LHCN-M2 (cell line): ENCODE measurements around the gene TSKU. TPM values are rescaled to one million over a fixed set of nuclear protein-coding genes. Genes with fewer than 3 reads are reported as not detected.

Experiments used
- DNase-seq: peaks from one replicate; pipeline ENCODE4 v3.0.0-alpha.2; 2012; ENCODE audit warnings: low read depth
- total RNA-seq: library from RNA; depleted of rRNA; stranded (reverse); fragments of >200 nt; gene quantifications from 2 replicates; pipeline ENCODE4 v1.2.3, GENCODE V29; 2014

TSKU gene
- total RNA-seq, 1 experiment from 2014 or later, result 22.6 TPM

DNA sequence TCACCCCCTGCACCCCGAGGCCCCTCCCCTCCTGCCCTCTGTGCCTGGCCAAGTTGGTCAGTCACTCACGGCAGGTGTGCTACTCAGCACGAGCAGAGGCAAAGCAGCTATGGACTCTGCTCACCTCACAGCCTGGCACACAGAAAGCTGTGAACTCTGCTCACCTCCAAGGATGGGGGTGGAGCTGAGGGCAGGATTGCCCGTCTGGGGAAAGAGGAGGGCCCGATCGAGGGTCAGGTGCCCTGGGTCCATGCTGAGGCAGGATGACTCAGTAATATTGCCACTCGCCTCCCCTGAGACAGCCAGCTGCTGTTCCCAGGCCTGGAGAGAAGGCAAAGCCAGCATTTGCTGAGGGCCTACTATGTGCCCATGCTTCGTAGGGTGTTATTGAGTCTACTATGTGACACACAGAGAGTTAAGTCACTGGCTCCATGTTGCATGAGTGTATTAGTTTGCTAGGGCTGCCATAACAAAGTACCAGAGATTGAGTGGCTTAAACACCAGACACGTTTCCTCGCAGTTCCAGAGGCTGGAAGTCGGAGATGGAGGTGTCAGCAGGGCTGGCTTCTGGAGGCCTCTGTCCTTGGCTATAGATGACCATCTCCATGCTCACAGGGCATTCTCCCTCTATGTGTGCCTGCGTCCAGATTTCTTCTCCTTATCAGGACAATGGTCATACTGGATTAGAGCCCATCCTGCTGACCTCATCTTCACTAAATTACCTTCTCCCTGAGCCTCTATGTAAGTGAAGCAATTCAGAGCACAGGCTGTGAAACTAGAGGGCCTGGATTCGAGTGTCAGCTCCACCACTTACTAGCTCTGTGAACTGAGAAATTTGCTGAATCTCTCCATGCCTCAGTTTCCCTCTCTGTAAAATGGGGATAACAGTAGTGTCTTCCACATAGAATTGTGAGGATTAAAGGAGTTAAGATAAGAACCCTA lies 13.2 kb upstream of the TSKU start:
- DNase-seq, result no peak

DNA sequence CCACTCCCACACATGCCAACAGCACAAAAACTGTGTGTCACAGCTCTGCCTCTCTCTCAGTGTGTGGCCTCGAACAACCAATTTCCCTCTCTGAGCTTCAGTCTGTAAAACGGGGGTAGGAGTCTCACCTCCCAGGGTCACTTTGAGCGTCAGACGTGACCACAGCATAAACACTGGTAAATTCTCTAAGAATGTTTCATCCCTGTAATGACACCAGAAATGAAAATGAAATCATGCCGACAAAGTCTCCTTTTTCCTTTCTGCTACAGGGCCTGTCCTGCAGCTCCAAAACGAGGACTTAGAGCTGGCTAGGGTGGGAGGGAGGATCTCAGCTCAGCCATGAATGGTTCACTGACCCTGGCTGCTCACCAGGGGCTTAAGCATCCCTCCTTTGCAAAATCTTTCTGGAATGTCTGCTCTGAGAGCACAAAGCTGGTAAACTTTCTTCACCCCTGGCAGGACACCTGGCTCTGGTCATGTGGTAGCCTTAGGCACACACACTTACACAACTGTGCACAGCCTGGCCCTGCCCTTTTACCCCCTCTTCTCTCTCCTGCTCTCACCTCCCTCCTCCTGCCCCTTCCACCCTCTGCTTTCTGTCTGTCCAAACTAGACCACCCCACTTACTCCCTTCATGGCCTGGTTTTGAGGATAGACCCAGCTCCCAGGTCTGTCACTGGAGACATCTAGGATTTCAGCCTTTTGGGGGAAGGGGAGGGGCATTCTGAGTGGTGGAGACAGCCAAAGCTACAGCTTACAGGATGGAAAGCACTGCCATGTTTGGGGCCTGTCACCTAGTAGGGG lies 12.3 kb upstream of the TSKU start:
- peak; percentile 75 for DNase-seq

DNA sequence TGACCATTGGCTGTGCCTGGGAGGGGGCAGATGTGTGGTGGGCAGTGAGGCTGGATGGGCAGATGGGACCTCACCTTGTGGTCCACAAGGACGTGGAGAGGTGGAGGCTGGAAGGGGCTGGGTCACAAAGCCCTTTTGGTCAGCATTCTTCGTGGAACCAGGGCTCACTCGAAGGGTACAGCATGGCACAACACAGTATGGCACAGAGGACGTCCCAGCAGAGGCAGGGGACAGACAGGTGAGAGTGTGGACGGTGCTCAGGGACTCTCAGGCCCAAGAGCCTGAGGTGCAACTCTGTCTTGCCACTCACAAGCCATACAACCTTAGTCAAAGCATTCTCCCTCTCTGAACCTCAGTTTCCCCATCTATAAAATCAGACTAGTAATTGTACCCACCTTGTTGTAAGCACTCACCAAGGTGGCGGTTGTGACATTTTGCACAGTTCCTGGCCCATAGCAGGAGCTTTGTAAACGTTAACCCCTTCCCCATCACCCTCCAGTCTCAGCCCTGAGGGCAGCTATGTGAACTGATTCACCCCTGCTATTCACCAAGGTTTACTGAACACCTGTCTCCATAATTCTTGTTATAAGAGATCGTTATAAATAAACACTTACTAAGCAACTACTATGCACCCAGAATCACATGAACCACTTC lies 11.6 kb upstream of the TSKU start:
- DNase-seq, result no peak

DNA sequence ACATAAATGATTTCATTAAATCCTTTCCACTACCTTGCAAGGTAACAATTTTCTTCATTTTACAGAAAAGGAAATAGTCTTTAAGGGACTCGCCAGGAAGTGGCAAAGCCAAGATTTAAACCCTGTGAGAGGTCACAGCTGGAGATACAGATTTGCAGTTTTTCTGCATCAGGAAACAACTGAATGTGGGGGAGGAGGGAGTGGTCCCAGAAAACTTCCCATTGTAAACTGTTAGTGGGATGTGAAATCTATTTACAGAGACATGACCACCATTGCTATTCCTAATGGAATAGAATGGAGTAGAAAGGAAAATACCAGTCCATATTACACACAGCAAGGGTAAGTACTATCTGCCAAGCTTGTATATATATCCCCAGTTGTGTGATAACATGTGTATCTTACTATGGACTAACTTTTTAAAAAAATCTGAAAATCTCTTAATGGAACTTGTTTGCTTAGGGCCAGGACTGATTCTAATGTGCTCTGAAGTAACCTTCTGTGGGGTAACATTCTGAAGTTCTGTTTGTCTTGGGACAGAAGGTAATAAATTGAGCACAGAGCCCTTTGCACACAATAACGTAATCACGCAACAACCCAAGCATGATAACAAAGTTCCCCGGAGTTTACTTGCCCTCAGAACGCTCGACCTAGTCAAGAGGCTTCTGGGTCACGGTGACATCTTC lies 10.9 kb upstream of the TSKU start:
- DNase-seq, result no peak

DNA sequence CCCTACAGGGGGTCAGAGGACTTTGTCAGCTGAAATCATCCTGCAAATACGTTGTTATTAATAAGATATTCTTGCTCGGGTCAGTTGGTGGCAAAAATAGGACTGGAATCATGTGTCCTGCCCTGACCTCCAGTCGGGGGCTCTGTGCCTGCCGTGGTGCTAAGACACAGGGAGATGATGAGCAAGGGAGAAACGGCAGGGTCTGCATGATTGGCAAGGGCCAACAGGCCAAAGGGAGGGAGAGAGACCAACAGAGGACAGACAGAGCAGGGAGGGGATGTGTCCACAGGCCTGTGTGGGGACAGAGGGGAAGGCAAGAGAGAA lies 10.4 kb upstream of the TSKU start:
- no peak for DNase-seq

DNA sequence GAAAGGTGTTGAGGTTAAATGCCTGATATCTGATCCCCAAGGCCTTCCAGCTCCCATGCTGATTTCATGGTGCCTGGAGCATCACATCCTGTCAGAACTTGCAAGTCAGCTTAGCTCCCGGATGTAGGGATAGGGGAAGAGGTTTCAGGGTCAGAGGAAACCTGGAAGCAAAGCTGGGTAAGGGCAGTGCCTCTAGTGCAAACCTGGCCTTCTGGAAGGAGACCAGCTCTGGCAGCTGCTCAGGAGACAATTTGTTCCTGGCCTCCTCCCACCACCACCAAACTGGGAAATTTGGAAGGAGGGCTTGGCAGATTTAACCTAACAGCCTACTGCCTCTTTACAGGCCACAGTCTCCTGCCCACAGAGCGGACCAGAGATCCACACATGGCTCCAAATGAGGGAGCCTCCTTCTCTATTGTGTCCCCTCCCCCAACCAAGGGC lies 9.2 kb upstream of the TSKU start:
- no peak for DNase-seq

DNA sequence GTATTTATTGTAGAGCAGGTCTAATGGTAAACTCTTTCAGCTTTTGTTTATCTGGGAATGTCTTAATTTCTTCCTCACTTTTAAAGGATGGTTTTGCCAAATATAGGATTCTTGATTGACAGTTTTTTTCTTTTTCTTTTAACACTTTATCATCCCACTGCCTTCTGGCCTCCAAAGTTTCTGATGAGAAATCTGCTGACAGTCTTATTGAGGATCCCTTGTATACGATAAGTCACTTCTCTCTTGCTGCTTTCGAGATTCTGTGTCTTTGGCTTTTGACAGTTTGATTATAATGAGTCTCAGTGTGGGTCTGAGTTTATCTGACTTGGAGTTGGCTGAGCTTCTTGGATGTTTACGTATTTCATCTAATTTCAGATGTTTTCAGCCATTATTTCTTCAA lies 6.7 kb upstream of the TSKU start:
- DNase-seq, result no peak

DNA sequence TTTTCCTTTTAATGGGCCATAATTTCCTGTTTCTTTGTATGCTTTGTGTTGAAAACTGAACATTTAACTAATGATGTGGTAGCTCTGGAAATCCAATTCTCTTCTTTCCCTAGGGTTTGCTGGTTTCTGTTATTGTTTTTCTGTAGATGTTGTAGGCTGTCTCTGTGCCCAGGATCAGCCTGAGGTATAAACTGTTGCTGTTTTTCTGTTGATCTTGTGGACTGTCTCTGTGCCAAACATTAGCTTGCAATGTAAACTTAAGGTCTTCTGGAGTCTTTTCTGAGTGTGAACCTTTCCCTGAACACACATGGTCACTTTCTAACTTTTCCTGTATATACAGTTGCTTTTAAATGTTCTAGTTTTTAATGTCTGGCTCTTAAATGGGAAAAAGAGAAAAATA lies 5.9 kb upstream of the TSKU start:
- DNase-seq, result no peak

DNA sequence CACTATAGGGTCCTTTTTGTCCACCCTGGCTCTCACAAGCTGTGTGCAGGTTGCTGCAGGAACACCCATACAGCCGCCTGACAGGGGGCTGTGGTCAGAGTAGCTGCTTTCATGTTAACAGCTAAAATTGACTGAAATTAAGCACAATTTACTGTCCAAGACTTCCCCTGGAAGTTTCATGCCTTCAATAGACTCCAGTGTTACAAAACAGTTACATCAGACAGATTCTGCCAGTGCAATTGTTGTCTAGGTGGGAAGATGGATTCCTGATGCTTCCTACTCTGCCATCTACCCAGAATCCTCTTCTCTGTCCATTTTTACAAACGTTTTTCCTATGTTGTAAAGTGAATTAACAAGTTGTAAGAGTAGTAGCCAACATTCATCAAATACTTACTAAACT lies 5.3 kb upstream of the TSKU start:
- DNase-seq, result no peak

DNA sequence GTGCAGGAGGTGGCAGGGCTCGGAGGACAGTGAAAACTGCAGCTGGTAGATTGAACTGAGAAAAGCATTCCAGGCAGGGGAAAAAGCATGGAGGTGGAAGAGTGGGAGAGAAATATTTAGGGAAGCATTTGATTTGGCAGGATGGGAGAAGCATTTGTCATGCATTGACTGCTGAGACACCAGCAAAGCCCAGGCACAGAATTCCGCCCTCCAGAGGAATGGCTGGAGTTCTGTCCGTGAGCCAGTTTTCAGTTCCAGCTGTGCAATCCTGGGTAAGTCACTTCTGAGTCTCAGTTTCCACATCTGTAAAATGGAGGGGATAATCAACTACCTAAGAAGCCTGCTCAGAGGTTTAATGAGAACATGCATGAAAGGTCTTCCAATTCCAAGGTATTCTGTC lies 4.3 kb upstream of the TSKU start:
- no peak for DNase-seq

DNA sequence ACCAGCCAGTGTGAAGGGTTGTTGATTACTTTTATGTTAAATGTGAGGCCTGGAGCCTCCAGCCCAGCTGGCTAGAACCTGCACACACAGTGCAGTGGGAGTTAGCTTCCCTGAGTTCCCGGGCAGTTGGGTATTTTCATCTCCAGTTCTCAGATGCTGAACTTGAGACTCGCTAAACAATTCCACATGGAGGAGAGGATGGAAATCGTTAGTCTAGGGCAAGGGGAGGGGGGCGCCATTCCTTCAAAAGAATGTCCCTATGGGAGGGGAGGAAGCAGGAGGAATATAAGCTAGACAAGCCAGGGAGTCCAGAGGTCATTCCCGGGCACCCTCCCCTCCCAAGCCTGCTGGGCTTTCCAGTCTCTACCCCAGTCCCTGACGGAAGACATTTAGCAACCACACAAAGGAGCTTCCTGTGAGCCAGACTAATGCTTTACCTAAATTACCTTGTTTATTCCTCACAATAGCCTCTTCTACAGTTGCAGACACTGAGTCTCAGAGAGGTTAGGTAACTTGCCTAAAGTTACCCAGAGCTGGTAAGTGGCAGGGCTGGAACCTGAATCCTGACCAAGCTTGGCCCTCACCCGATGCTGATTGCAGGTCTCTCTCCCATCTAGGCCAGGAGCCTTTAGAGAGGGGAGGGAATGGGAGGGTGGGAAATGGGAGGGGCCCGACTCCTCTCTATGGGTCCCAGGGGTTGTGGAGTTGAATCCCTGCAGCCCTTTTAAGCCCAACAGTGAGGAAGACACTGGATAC lies 1.9 kb upstream of the TSKU start:
- no peak for DNase-seq

DNA sequence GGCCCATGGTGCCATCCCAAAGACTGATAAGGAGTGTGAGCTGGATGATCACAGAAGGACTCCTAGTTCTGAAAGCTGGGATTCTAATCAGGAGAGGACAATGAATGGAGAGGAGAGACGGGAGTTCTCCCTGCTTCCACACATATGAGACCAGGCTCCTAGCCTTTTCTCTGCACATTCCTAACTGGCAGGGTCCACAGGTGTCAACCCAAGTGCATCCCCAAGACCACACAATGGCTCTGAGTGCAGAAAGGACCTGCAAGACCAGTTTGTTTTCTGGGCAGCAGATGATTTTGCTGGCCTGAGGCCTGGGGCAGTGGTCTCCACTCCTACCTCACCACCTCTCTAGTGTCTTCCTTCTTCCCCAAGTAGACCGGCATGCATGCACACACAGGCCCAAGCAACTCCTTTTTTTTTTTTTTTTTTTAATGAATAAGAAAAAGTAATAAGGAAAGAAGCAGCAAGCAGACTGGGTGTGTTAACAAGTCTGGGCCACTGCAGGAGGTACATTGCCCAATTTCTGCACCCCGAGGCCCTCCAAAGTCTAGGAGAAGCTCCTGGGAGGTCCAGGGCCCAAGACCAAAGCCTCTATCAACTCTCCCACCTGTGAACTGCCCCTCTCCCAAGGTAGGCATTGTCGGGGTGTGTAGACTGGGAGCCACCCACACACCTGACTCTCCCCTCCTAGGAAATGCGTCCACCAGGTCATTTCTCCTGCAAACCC lies 1.2 kb upstream of the TSKU start:
- no peak for DNase-seq

DNA sequence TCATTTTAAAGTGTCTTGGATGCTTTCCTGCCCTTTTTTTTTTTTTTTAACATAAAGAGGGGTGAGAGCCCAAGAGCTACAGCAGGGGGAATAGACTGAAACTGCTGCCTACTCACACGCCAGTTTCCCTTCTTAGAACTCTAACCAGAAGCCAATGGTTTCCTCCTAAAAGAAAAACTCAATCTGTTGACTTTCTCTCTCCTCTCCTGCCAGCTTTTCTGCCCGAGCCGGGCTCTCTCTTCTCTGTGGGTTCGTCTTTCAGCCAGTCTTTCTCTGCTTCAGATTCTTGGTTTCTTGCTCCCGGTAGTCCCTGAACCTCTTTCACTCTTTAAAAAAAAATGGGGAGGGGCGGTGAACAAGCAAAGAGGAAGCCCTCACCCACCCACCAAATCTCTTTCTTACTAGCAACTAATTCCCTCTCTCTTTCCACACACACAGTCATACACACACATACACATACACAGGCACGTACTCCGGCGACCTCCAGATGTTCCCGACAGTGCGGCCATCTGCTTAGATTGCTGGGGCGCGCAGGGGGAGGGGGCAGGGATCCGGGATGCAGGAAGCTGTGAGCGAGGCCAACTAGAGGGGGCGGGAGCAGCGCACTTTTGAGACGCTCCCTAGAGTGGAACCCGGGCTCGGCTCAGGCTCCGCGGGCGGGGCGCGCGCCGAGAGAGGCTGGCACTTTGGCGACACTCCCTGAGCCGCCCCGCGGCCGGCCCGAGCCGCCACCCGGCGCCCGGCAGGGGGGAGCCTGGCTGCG lies 444 bp upstream of the TSKU start:
- peak; percentile 93 for DNase-seq

DNA sequence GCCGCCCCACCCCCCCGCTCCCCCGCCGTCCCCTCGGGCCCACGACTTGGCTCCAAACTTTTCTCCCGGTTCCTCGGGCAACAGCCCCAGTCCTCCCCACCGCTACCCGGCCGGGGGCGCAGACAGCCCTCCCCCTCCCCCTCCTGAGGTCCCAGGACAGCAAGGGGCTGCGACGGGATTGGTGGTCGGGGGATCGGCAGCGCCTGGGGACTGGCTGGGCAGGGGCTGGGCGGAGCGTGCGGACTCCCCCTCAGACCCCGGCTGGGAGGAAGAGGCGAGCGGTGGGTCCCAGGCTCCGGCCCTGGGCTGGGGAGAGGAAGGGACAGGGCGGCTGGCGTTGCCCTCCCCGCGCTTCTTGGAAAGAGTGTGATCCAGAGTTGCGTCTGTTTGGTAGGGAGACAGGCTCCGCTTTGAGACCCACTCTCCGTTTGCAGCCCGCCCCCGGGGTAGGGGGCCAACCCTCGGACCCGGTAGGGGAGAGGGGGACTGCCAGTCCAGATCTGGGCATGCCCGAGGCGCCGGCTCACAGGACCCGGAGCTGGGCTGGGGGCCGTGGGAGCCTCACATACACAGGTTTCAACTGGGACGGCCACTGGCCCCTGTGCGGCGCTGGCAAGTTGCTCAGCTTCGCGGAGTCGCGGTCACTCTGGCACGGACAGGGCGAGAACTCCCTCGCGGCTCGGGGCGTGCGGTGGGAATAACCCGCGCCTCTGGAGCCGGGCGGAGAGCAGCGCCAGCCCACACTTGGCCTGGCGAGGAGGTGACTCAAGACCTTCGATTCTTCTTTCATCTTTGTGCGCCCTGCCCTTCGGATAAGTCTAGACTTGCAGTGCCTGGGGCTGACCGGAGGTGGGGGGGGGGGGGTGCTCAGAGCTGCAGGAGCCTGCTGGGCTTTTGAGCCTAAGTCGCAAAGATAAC lies 999 bp downstream of the TSKU start:
- peak; percentile 60 for DNase-seq

DNA sequence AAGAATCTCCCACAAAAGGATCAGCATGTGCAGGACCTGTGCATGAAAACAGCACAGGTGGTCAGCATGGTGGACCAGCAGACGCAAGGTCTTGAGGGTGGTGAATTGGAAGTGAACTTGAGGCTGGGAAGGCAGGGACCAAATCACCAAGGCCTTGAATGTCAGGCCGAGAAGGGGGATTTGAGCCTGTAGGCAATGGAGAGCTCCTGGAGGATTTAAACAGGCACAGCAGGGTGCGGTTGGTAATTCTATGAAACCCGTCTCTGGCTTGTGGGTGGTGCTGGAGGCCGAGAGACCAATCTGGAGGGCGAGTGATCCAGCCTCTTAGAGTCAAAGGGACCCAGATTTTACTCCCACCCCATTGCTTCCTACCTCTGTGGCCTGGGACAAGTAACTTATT lies 2.4 kb downstream of the TSKU start:
- no peak for DNase-seq

DNA sequence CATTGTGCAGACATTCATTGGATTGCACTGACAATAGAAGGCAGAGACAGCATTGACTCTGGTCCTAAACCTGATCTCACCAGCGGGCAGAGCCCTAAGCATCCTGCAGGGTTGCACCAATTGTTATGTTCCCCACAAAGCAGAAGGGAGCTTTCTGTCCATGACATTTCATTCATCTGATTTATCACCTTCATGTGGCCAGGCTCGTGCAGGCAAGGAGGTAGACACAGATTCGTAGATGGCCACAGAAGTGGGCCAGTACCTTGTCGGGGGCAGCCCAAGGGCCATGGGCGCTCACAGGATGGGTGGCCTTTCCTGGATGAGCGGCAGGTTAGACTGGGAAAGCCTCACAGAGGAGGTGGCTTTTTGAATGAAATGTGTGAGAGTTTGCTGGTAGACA lies 2.9 kb downstream of the TSKU start:
- no peak for DNase-seq

DNA sequence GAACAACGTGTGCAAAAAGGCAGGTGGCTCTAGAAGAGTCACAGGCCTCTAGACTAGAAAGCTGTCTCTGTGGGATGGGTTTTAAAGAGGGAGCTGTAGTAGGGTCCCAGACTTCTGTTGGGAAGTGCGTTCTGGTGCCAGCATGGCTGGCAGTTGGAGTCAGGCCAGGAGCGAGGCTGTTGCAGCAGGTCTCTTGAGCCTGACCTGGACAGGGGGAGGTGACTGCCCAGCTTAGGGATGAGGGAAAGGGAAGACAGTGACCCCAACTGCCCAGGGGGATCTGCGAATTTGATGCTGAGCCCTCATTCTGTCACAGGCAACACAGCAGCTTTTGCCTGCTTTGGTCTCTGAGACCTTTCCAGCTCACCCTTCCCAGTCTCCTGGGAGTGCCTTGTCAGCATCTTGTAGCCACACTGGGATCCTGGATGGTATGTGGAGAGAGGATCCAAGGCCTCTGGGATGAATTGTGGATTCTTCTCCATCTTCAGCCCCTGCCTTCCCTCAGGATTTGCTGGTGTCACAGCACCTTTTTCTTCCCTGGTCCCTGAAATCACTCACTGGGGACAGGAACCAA lies 3.4 kb downstream of the TSKU start:
- DNase-seq, result no peak

DNA sequence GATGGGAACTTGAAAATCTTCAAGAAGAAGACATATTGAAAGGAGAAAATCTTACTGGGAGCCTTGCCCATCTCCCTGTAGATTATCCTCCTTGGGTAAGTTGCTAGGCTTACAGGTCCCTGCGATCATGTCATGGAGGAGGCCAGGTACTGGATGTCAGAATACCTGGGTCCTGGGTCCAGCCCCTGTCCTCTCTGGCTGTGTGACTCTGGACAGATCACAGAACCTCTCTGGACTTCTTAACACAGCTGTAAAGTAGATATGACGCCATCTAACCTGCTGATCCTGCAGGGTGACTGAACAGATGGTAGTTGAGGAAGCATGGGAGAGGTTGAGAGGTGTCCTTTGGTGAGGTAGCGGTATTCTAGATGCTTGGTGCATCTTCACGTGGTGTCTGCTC lies 4.1 kb downstream of the TSKU start:
- no peak for DNase-seq
